Common myeloid progenitor, CD34-positive (primary cell): ENCODE measurements around the gene UBFD1.

Source experiments
- CTCF ChIA-PET: fragments of 350-600 bp; sonication (Branson Sonifier 250); formaldehyde crosslinking; loops from one replicate; lab custom pipeline; 2021; ENCODE audit warnings: antibody characterized with exemption; lab: Charles Lee
- POLR2A ChIA-PET: fragments of 350-600 bp; sonication (Branson Sonifier 250); formaldehyde crosslinking; loops from one replicate; lab custom pipeline; 2021; ENCODE audit warnings: antibody characterized with exemption; lab: Charles Lee
- DNase-seq, 3 donors: peaks; one replicate each; pipeline versions ENCODE4 v3.0.0 to v3.0.0-alpha.2; 2013
- H3K27ac ChIP-seq, 2 experiments: 1 replicate in 1 of 2; 2 replicates in 1 of 2; pipeline ENCODE4 v1.7.0; 2013; ENCODE audit warnings: inconsistent platforms in 2 of 2, low read length in 2 of 2, mild to moderate bottlenecking in 2 of 2, low read depth in 1 of 2, moderate library complexity in 1 of 2; ENCODE audit not compliant: severe bottlenecking in 2 of 2, insufficient read depth in 1 of 2, poor library complexity in 1 of 2
- H3K27me3 ChIP-seq, 5 experiments: replicated peaks in 2 of 5; 1 replicate in 3 of 5; 2 replicates in 2 of 5; pipeline versions ENCODE4 v1.6.1 to v1.7.0; 2013; ENCODE audit warnings: low read length in 4 of 5, mild to moderate bottlenecking in 2 of 5, moderate library complexity in 2 of 5, inconsistent platforms in 1 of 5; ENCODE audit not compliant: insufficient read depth in 5 of 5, control insufficient read depth in 4 of 5
- H3K36me3 ChIP-seq, 4 experiments: 1 replicate in 2 of 4; 2 replicates in 2 of 4; pipeline versions ENCODE4 v1.6.1 to v1.7.0; 2013; ENCODE audit warnings: low read length in 3 of 4, control low read depth in 1 of 4, mild to moderate bottlenecking in 1 of 4; ENCODE audit not compliant: control insufficient read depth in 4 of 4, insufficient read depth in 4 of 4
- H3K4me1 ChIP-seq, 4 experiments: 1 replicate in 3 of 4; 2 replicates in 1 of 4; pipeline versions ENCODE4 v1.6.1 to v1.7.1; 2013; ENCODE audit warnings: low read length in 3 of 4, mild to moderate bottlenecking in 3 of 4, control low read depth in 1 of 4, inconsistent platforms in 1 of 4, moderate library complexity in 1 of 4; ENCODE audit not compliant: control insufficient read depth in 4 of 4, insufficient read depth in 4 of 4; ENCODE audit errors: control extremely low read depth in 1 of 4
- H3K4me3 ChIP-seq, 7 experiments: 1 replicate in 4 of 7; 2 replicates in 3 of 7; pipeline versions ENCODE4 v1.5.1 to v1.7.0; 2013; ENCODE audit warnings: mild to moderate bottlenecking in 7 of 7, low read length in 6 of 7, moderate library complexity in 6 of 7, inconsistent platforms in 2 of 7, low read depth in 2 of 7, control low read depth in 1 of 7; ENCODE audit not compliant: insufficient read depth in 4 of 7, control insufficient read depth in 1 of 7; ENCODE audit errors: extremely low read depth in 1 of 7
- H3K9me3 ChIP-seq, 5 experiments: 1 replicate in 4 of 5; 2 replicates in 1 of 5; pipeline versions ENCODE4 v1.6.1 to v1.7.1; 2013; ENCODE audit warnings: low read length in 4 of 5, mild to moderate bottlenecking in 2 of 5, inconsistent platforms in 1 of 5, low read depth in 1 of 5, moderate library complexity in 1 of 5; ENCODE audit not compliant: control insufficient read depth in 4 of 5, insufficient read depth in 2 of 5; ENCODE audit errors: control extremely low read depth in 1 of 5
- WGBS: methylation state at CpG from one replicate; pipeline ENCODE4 v1.1.5; 2013; ENCODE audit not compliant: insufficient coverage; 5-methylcytosine and 5-hydroxymethylcytosine counted together

UBFD1 gene

GRCh38 chr16:23573817-23574216, 16.3 kb downstream of the UBFD1 start:
- H3K4me3 ChIP-seq = no peak overlapping the region
- H3K36me3 ChIP-seq = peaks cover 6 to 58% (median 44%) of the 10 kb centered on the region in 4 experiments
- no peaks in the 10 kb centered on the region for H3K9me3 ChIP-seq
- 100% methylated on average over 4 of the region's 5 CpGs for WGBS
- no peaks in the 10 kb centered on the region for H3K27me3 ChIP-seq
- DNase-seq = no peak
- ChIA-PET POLR2A (no interaction called here), CTCF (no interaction called here)
- no peaks in the 10 kb centered on the region for H3K4me1 ChIP-seq
- H3K27ac ChIP-seq = no peak overlapping the region

GRCh38 chr16:23575834-23576233, 18.3 kb downstream of the UBFD1 start:
- DNase-seq = no peak
- 100% methylated on average over 1 of the region's 3 CpGs for WGBS
- POLR2A ChIA-PET = no interaction called here
- Histone ChIP-seq H3K27ac (no peak overlapping the region), H3K9me3 (no peaks in the 10 kb centered on the region), H3K36me3 (peaks cover 6 to 56% (median 36%) of the 10 kb centered on the region in 4 experiments), H3K4me3 (no peak overlapping the region), H3K27me3 (no peaks in the 10 kb centered on the region), H3K4me1 (no peaks in the 10 kb centered on the region)
- CTCF ChIA-PET = interaction anchor here (1.0 to 1.7 kb wide), 2 partner anchors 9 to 16 kb away, joined by 3 to 4 read pairs; no protein-coding TSS in a partner anchor

GRCh38 chr16:23577493-23577892, 20.0 kb downstream of the UBFD1 start:
- Histone ChIP-seq H3K36me3 (peaks cover 8 to 52% (median 33%) of the 10 kb centered on the region in 4 experiments), H3K4me1 (no peaks in the 10 kb centered on the region), H3K9me3 (no peaks in the 10 kb centered on the region), H3K27ac (no peak overlapping the region), H3K27me3 (no peaks in the 10 kb centered on the region), H3K4me3 (no peak overlapping the region)
- 100% methylated on average over 2 of the region's 2 CpGs for WGBS
- ChIA-PET CTCF (interaction anchor here (0.6 kb wide), 1 partner anchor 64 kb away, joined by 3 read pairs; no protein-coding TSS in a partner anchor), POLR2A (interaction anchor here (0.6 kb wide), 1 partner anchor 137 kb away, joined by 5 read pairs; no protein-coding TSS in a partner anchor)
- no peak for DNase-seq

- POLR2A ChIA-PET = no interaction called here
Measured at GRCh38 chr16:23578101-23578830, 20.7 kb downstream of the UBFD1 start.

GRCh38 chr16:23579371-23579770, 21.8 kb downstream of the UBFD1 start:
- Histone ChIP-seq H3K36me3 (peaks cover 8 to 42% (median 23%) of the 10 kb centered on the region in 4 experiments), H3K4me1 (no peaks in the 10 kb centered on the region), H3K4me3 (no peak overlapping the region), H3K9me3 (no peaks in the 10 kb centered on the region), H3K27me3 (no peaks in the 10 kb centered on the region), H3K27ac (no peak overlapping the region)
- ChIA-PET POLR2A (no interaction called here), CTCF (no interaction called here)
- no peak for DNase-seq
- WGBS = 90% methylated on average over 2 of the region's 4 CpGs

More at GRCh38 chr16:23578101-23578830, 20.7 kb downstream of the UBFD1 start:
- CTCF ChIA-PET = interaction anchor here (0.6 kb wide), 1 partner anchor 65 kb away, joined by 3 read pairs; no protein-coding TSS in a partner anchor
- Histone ChIP-seq H3K4me3 (no peak overlapping the region), H3K4me1 (no peaks in the 10 kb centered on the region), H3K27ac (no peak overlapping the region), H3K9me3 (no peaks in the 10 kb centered on the region), H3K36me3 (peaks cover 7 to 45% (median 28%) of the 10 kb centered on the region in 4 experiments), H3K27me3 (no peaks in the 10 kb centered on the region)
- DNase-seq = peak in 2 of 3 donors; percentile 15 to 19
- WGBS = 100% methylated on average over 2 of the region's 5 CpGs

- H3K36me3 ChIP-seq = peaks cover 8 to 45% (median 27%) of the 10 kb centered on the region in 4 experiments
- DNase-seq = no peak
- CTCF ChIA-PET = interaction anchor here (0.6 kb wide), 1 partner anchor 12 kb away, joined by 3 read pairs; no protein-coding TSS in a partner anchor
- H3K4me1 ChIP-seq = no peaks in the 10 kb centered on the region
- H3K9me3 ChIP-seq = no peaks in the 10 kb centered on the region
- POLR2A ChIA-PET = no interaction called here
- H3K27ac ChIP-seq = no peak overlapping the region
- H3K27me3 ChIP-seq = no peaks in the 10 kb centered on the region
- no peak overlapping the region for H3K4me3 ChIP-seq
Measured at GRCh38 chr16:23580391-23580790, 22.9 kb downstream of the UBFD1 start.

GRCh38 chr16:23581764-23582163, 24.2 kb downstream of the UBFD1 start:
- Histone ChIP-seq H3K4me3 (no peak overlapping the region), H3K27ac (no peak overlapping the region), H3K4me1 (no peaks in the 10 kb centered on the region), H3K36me3 (peaks cover 8 to 51% (median 34%) of the 10 kb centered on the region in 4 experiments), H3K9me3 (no peaks in the 10 kb centered on the region), H3K27me3 (no peaks in the 10 kb centered on the region)
- POLR2A ChIA-PET = interaction anchor here (0.7 kb wide), 1 partner anchor 15 kb away, joined by 4 read pairs; no protein-coding TSS in a partner anchor
- CTCF ChIA-PET = interaction anchor here (0.8 to 1.0 kb wide), 2 partner anchors 10 to 15 kb away, joined by 3 read pairs; no protein-coding TSS in a partner anchor
- DNase-seq = no peak
